GM19397 (cell line): ENCODE measurements around the gene PLIN4.

Source experiments
- ATAC-seq: cut with Tn5 transposase; IDR thresholded peaks from one replicate; pipeline ENCODE4 v1.9.1; 2021; ENCODE audit warnings: mild to moderate bottlenecking, moderate library complexity; ENCODE audit not compliant: unreplicated experiment

The PLIN4 gene

DNA sequence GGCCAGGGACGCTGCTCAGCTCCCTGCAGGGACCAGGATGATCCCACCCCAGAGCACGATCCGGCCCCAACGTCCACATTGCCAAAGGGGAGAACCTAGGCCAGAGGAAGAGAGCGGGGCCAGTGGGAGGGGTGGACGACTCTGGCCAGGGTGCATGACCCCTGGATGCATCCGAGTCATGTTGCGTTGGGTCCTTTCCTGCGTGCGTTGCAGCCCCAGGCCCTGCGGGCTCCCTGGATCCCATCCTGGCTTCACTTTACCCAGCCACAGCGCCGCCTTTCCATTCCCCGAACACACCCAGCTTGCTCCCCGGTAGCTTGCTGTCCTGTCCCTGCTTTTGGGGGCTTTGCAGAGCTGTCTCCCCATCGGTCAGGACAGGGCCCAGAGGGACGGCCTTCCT, 10.5 kb downstream of the PLIN4 start:
- ATAC-seq: no peak

DNA sequence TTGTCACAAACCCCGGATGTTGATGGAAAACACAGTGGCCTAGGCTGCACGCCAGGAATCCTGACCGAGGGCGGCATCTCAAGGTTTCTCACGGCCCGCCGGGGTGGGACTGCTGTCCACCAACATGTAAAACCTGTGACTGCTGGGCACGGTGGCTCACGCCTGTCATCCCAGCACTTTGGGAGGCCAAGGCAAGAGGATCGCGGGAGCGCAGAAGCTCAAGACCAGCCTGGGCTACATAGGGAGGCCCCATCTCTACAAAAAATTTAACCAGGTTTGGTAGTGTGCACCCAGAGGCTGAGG, 11.2 kb downstream of the PLIN4 start:
- no peak for ATAC-seq

DNA sequence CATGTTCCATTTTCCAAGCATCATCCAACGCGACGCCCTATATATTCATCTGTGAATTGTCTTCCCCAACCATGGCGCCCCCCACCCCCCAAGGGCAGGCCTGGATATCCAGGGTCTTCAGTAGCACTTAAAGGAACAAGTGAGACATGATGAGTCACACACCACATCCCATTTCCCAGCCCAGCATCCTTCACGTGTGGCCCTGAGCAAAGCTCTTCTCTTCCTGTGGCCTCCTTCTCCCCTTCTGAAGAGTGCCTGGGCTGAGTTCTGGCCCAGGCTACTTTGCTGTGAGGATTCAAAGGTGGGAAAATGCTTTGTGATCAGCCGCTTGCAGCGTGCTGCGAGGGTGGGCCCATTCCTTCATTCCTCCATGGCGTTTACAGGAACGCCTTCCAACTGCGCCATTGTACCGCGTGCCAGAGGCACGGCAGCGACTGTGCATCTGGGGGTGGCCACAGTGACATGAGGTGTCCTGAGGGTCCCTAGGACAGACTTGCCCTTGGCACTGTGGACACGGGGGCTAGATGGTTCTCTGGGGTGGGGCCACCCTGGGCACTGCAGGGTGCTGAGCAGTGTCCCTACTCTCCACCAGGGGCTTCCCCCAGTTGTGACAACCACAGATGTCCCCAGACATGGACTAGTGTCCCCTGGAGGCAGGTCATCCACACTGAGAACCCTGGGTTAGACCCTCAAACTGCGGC, 11.7 kb downstream of the PLIN4 start:
- no peak for ATAC-seq

DNA sequence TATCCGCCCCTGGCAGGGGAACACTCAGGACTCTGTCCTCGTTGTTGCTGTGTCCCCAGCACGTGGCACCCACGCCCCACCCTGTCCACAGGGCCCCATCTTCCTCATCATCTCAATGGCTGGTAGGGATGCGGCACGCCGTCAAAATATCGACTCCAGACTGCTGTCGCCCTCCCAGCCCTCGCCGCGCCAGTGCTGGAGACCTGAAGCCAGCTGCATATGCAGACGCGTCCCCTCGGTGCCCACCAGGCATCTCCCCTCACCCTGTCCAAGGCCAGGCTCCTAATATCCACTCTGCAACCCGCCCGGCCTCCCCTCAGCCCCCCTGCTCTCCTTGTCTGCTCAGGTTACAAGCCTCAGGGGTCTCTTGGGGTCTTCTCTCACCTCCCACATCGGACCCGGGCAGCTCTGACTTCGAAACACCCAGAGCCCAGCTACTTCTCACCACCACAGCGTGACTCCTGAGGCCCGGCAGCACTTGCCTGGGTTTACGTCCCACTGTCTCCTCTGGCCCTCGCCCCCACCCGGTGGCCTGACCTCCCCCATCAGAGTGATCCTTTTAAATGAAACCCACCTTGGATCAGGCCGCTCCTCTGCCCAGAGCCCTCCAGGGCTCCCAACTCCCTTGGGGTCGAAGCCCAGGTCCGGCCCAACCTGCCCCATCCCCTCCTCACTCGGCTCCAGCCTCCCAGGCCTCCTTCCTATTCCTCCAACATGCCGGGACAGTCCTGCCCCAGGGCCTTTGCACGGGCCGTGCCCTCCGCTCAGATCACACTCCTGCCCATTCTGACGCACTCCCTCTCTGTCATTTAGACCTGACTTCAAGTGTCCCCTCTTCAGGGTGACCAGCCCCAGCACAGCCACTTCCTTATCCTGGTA, 12.5 kb downstream of the PLIN4 start:
- no peak for ATAC-seq

DNA sequence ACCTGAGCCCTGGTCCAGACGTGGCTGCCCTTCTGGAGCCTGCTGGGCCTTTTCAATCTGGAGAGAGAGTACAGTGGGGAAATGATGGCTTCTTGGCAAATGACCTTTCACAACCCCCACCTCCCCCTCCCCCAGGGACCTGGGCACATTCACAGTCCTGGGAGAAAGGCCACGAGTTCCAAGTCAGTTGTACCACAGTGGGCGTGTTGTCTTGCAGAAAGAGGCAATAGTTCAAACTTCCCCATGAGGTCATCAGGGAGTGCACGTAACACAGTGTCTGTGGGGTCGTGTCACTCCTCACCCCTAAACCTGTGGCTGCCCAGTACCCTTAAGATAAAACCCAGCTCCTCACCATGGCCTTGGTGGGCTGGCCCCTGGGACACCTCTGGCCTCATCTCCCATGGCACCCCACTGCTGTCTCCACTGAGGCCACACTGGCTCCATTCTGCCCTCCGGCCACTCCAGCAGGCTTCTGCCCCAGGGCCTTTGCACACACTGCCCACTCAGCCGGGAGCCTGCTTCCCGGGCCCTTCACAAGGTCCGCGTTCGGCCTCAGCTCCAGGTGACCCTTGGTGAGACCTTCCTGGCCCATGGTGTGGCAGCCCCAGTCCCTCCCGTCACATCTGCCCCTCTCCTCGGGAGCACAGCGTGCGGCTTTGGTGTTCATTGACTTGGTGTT, 13.3 kb downstream of the PLIN4 start:
- ATAC-seq: no peak

DNA sequence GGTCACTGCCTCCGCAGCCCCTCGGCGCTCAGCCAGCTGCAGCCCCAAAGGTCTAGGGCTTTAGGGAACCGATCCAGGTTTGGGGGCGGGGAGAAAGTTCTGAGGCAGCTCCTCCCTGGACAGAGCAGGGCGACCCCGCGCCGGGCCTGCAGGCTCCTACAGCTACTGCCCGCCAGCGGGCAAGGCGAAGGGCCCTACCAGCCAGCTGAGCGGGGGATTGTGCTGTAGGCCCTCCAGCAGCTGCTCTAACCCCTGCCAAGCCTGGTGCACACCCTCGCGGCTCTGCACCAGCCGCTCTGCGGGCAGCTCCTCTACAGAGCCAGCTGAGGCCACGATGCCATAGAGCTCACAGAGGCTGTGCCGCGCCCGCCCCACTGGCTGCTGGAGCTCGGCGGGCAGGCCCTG, 14.0 kb downstream of the PLIN4 start:
- ATAC-seq: no peak

DNA sequence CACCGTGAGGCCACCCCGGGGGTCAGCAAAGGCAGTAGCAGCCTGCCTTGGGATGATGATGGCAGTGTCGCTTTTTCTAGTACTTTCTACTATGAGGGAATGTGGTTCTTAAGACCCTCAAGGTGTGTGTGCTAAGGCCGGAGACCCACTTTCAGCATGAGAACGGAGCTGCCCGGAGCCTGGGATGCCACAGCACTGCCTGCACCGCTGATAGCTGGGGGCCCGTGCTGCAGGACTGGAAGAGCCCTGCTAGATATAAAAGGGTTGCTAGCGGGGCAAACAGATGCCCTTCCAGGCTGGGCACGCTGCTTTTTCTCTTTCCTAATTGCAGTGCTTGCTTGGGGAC, 14.5 kb downstream of the PLIN4 start:
- ATAC-seq: no peak

DNA sequence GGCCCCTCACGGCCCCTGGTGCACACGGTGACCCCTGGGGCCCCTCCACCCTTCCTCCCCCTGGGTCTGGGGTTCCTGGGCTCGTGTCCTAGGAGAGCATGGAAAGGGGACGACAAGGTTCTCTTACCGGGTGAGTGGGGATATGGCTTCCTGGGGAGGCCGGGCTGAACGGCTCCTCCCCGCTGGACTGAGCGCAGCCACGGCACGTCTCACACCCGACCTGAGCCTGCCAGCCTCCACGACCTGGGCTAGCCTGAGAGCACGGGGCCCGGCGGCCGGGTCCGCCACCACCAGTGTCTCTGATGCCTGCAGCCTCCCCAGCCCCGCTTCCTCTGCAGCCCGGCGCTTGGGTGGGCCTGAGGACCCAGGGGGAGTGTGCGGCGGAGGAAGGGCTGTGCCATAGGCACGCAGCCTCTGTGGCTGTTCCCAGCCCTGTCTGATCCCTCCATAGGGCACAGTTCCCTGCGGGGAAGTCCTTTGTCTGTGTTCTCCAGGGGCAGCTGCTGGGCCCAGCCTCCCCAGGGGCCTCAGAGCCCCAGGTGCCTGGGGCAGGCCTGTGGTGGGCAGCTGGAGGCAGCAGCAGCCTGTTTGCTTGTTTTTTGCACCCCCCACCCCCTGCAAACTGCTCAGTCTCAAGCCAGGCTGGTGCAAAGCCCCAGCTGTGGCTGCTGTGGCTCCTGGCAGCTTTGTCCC, 15.0 kb downstream of the PLIN4 start:
- ATAC-seq: no peak

DNA sequence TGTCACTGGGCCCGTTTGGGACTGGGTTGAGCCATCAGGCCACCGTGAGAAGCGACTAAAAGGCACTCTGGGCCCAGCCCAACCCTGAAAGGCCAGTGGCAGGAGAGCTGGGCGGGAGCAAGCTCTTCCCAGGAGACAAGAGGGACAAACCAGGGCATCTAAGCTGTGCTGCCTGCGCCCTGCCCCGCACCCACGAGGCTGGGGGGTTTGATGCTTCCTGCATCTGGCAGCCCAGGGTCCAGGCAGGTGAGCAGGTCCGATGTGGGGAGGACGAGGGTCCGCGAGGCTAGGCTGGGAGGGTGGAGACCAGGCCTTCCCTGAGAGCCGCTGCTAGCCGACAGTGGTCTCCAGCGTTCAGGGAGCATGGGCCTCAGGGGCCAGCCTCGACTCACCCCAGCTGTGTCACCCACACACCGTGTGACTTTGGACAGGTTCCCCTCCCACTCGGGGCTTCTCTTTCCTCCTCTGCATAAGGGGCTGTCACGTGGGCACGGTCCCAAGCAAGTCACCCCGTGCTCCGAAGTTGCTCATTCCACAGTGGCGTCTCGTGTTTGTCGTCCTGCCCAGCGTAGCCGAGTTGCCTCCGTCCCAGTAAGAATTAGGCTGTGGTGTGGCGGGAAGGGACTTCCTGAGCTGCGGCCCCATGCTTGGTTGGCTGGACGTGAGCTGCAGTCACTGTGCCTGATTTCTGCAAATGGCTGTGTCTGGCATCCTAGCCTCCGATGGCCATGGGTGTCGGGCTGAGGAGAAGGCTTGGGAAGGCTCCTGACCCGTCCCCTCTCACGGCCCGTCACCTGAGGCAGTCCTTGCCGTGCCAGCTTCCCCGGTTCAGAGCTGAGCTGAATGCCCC, 15.8 kb downstream of the PLIN4 start:
- ATAC-seq: no peak

DNA sequence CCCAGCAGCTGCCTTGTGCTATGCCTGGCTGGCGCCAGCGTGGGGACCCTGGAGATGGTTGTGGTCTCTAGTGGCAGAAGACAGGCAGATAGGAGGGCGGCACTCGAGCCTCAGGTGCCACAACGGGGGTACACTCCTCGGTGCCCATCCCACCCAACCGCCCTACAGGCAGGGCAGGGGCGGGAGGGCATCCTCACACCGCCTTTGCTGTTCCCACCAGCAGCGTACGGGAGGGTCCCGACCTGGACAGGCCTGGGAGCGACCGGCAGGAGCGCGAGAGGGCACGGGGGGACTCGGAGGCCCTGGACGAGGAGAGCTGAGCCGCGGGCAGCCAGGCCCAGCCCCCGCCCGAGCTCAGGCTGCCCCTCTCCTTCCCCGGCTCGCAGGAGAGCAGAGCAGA, 16.6 kb downstream of the PLIN4 start:
- no peak for ATAC-seq

DNA sequence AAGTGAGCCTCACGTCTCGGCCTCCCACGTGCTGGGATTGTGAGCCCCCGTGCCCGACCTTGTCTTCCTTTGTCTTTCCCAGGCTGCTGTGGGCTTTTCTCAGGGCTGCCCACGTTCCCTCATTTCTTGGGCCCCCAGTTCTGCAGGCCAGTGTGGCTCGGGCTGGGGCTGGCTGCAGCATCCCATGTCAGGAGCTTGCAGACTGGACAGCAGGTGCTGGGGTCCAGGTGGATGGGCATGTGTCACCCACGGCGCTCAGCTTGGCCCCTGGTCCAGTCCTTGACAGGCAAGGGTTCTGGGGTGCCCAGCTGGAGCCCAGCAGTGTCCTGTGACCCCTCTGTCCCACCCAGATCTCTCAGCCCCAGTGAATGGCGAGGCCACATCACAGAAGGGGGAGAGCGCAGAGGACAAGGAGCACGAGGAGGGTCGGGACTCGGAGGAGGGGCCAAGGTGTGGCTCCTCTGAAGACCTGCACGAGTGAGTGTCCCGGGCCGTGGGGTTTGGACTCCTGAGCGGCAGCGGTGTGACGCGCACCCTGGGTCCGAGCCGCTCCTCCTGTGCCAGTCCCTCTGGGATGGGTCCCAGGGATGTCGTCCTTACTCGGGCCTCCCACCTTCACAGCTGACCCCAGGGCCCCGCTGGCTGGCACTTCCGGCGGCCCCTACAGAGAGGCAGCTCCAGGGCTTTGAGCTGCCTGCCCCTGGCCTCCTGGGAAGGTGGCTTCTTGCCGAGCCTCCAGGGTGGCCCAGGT, 17.3 kb downstream of the PLIN4 start:
- no peak for ATAC-seq

DNA sequence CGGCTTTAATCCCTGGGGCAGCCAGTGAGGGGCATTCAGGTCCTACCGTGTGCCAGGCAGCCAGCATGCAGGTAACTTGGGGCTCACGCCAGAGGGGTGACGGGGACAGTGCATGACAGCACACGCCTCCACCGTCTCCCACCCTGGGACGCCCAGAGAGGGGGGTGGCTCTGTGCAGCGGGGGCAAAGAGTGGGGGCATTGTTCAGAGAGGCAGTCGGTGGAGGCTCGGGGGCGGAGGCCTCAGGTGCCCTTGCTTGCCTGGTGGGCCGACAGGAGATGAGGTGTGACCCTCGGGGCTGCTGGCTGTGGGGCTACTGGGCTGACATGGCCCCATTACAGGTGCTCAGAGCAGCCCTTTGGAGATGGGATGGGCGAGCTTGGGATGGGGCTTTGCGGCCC, 18.4 kb downstream of the PLIN4 start:
- ATAC-seq: no peak

DNA sequence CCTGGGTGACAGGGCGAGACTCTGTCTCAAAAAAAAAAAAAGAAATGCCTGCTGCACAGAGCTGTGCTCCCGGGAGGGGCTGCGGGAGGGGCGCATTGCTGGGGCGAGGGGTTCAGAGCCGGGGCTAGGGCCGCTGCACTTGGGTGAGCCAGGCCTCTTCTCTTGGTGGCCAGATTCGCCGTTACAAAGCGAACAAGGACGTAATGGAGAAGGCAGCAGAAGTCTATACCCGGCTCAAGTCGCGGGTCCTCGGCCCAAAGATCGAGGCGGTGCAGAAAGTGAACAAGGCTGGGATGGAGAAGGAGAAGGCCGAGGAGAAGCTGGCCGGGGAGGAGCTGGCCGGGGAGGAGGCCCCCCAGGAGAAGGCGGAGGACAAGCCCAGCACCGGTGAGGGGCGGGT, 19.0 kb downstream of the PLIN4 start:
- no peak for ATAC-seq

DNA sequence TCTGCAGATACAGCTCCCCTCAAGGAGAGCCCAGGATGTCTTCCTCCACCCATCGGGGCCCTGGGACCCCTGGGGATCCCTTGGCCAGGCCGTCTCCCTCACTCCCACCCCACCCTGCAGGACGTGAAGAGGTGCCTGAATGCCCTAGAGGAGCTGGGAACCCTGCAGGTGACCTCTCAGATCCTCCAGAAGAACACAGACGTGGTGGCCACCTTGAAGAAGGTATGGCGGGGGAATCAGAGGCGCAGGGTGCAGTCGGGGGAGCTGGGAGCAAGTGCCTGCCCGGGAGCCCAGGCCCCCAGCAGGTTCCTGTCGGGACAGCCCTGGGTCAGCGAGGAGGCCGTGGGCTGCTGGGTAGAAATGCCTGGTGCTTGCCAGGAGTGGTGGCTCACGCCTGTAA, 19.6 kb downstream of the PLIN4 start:
- ATAC-seq: no peak

DNA sequence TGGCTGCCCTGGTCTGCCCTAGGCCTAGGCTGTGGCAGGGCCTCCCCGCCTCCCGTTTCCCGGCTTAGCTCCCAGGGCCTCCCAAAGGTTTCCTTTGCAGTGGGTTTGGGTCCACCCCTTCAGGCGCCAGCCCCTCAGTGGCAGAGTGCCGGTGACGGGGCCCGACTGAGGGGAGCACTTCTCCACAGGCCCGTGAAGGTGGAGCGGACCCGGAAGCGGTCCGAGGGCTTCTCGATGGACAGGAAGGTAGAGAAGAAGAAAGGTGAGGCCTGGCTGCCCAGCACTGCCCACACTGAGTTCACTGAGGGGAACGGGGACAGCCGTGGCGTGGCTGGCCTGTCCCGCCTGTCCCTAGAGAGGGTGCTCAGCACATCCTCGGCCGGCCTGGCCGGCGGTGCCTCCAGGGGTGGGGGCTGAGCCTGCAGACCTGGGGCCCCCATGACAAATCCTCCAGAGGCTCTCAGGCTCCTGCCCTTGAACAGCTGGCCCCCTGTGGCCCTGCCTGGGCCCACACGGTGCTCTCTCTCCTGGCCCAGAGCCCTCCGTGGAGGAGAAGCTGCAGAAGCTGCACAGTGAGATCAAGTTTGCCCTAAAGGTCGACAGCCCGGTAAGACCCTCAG, 20.4 kb downstream of the PLIN4 start:
- no peak for ATAC-seq

DNA sequence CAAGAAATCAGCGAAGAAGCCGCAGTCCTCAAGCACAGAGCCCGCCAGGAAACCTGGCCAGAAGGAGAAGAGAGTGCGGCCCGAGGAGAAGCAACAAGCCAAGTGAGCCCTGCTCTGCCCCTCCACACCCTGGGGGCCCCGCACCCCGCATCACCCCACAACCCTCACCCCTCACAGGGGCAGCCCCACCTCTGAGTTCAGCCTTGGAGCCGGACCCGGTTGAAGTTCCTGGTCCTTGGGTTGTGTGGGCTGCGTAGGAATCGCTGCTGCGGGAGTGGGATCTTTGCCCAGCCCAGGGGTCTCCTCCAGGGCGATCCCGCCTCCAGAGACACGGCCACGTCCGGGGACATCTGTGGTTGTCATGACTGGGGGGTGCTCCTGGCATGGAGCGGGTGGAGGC, 22.0 kb downstream of the PLIN4 start:
- ATAC-seq: no peak

DNA sequence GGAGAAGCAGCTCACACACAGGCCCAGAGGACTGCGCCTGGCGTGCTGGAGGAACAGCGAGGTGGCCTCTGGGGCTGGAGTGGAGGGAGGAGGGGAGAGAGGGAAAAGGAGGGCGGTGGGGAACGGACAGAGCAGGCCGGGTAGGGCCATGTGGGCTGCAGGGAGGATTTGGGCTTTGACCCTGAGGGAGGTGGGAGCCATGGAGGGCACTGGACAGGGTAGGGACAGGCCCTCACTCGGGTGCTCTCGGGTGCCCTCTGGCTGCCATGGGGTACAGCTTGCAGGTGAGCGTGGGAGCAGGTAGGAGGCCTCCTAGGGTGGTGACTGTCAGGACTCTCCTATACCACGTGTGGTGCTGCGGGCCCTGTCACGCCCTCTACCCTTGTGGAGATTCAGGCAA, 22.8 kb downstream of the PLIN4 start:
- no peak for ATAC-seq

DNA sequence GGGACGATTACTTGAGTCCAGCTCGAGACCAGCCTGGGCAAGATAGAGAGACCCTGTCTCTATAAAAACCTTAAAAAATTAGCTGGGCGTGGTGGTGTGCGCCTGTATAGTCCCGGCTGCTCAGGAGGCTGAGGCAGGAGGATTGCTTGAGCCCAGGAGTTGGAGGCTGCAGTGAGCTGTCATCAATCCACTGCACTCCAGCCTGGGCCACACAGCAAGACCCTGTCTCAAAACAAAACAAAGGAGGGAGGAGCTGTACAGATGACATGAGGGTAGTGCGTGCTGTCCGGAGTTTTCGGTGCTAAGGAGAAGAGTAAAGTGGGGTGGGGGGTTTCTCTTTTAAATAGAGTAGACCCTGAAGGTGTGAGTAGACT, 23.6 kb downstream of the PLIN4 start:
- no peak for ATAC-seq

DNA sequence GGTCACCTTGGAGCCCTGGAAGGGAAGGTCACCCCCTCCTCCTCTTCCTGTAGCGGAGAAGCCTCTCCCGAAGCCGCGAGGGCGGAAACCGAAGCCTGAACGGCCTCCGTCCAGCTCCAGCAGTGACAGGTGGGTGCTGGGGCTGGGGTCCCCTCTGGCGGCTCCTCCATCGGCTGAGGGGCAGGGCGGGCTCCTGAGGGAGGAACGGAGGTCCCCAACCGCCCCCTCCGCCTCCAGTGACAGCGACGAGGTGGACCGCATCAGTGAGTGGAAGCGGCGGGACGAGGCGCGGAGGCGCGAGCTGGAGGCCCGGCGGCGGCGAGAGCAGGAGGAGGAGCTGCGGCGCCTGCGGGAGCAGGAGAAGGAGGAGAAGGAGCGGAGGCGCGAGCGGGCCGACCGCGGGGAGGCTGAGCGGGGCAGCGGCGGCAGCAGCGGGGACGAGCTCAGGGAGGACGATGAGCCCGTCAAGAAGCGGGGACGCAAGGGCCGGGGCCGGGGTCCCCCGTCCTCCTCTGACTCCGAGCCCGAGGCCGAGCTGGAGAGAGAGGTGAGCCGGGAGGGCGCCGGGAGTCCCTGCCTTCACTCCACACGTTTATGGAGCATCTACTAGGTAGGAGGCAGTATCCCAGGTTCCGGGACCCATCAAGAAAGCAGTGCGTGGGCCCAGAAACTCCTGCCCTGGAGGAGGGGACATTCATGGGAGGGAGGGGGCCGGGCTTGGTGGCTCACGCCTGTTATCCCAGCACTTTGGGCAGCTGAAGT, 24.2 kb downstream of the PLIN4 start:
- no peak for ATAC-seq
